Measurements from ENCODE around the gene RHOD.

RHOD gene

GRCh38 chr11:67082071-67082791 is 25.6 kb downstream of the RHOD start:
- TF ChIP-seq CTCF (IDR thresholded peaks at IDR 0.05; ENCODE audit: control extremely low read depth, extremely low read depth, low read depth, missing control alignments) = no peak
- no peak for DNase-seq (ENCODE audit: extremely low spot score)
- ChIA-PET CTCF (interaction anchor here (0.7 to 4.4 kb wide), 29 partner anchors 8 to 300 kb away, joined by 3 to 24 read pairs (median 6); no protein-coding TSS in a partner anchor), POLR2A (interaction anchor here (0.6 kb wide), 1 partner anchor 286 kb away, joined by 4 read pairs; no protein-coding TSS in a partner anchor)

GRCh38 chr11:67083786-67084366 is 27.2 kb downstream of the RHOD start:
- DNase-seq (ENCODE audit: extremely low spot score) = no peak
- ChIA-PET CTCF (interaction anchor here (1.0 to 4.4 kb wide), 8 partner anchors 11 to 298 kb away, joined by 3 to 24 read pairs (median 8); no protein-coding TSS in a partner anchor), POLR2A (no interaction called here)
- TF ChIP-seq CTCF (IDR thresholded peaks at IDR 0.05; ENCODE audit: control extremely low read depth, extremely low read depth, low read depth, missing control alignments) = no peak

GRCh38 chr11:67085617-67086016 is 29.0 kb downstream of the RHOD start:
- DNase-seq (ENCODE audit: extremely low spot score) = no peak
- POLR2A ChIA-PET = no interaction called here
- no peak for TF ChIP-seq CTCF (IDR thresholded peaks at IDR 0.05; ENCODE audit: control extremely low read depth, extremely low read depth, low read depth, missing control alignments)
- CTCF ChIA-PET = interaction anchor here (0.8 to 4.0 kb wide), 3 partner anchors 10 to 231 kb away, joined by 3 to 17 read pairs (median 7); no protein-coding TSS in a partner anchor

GRCh38 chr11:67090717-67091116 is 34.1 kb downstream of the RHOD start:
- POLR2A ChIA-PET = no interaction called here
- DNase-seq (ENCODE audit: extremely low spot score) = no peak
- CTCF ChIA-PET = interaction anchor here (1.0 to 2.9 kb wide), 3 partner anchors 8 to 10 kb away, joined by 3 to 8 read pairs (median 7); no protein-coding TSS in a partner anchor
- no peak for TF ChIP-seq CTCF (IDR thresholded peaks at IDR 0.05; ENCODE audit: control extremely low read depth, extremely low read depth, low read depth, missing control alignments)

GRCh38 chr11:67095214-67095507 is 38.5 kb downstream of the RHOD start:
- DNase-seq (ENCODE audit: extremely low spot score) = no peak
- TF ChIP-seq CTCF (IDR thresholded peaks at IDR 0.05; ENCODE audit: control extremely low read depth, extremely low read depth, low read depth, missing control alignments) = no peak
- CTCF ChIA-PET = interaction anchor here (1.0 to 2.4 kb wide), 13 partner anchors 10 to 222 kb away, joined by 3 to 17 read pairs (median 5); no protein-coding TSS in a partner anchor
- POLR2A ChIA-PET = interaction anchor here (0.7 kb wide), 1 partner anchor 177 kb away, joined by 3 read pairs; no protein-coding TSS in a partner anchor

GRCh38 chr11:67098799-67099429 is 42.3 kb downstream of the RHOD start:
- ChIA-PET POLR2A (no interaction called here), CTCF (interaction anchor here (0.6 to 2.2 kb wide), 5 partner anchors 10 to 19 kb away, joined by 3 to 12 read pairs (median 5); no protein-coding TSS in a partner anchor)
- no peak for DNase-seq (ENCODE audit: extremely low spot score)
- no peak for TF ChIP-seq CTCF (IDR thresholded peaks at IDR 0.05; ENCODE audit: control extremely low read depth, extremely low read depth, low read depth, missing control alignments)
